Suppressor macrophage treated with lipopolysaccharide for 1 hour (primary cell): ENCODE measurements around the gene BABAM2.

Experiments used
- DNase-seq, 3 donors: peaks; one replicate each; pipeline ENCODE4 v3.0.0-alpha.2; 2020 to 2022

BABAM2 gene

GRCh38 chr2:28172114-28172898 is 281.8 kb downstream of the BABAM2 start:
- no peak for DNase-seq

DNA sequence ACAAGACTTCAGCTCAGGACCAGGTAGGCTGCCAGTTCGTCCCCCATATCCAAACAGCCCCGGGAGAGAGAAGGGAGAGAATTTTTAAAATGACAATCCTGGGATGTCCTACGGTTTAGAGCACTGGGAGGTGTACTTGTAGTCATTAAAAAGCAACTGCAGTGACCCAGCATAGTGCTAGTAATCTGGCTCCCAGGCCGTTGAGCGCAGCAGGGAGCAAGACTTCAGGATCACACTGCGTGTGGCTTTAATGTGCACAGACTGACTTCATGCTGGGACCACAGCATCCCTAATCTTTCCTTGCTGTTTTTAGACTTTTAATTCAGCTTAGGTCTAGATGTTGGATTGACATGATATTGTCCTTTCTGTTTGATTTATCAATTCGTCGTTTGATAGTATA is 282.8 kb downstream of the BABAM2 start:
- DNase-seq: no peak

GRCh38 chr2:28174211-28174610 is 283.7 kb downstream of the BABAM2 start:
- no peak for DNase-seq

- DNase-seq: no peak
These were observed 284.5 kb downstream of the BABAM2 start for GRCh38 chr2:28175028-28175427.

DNA sequence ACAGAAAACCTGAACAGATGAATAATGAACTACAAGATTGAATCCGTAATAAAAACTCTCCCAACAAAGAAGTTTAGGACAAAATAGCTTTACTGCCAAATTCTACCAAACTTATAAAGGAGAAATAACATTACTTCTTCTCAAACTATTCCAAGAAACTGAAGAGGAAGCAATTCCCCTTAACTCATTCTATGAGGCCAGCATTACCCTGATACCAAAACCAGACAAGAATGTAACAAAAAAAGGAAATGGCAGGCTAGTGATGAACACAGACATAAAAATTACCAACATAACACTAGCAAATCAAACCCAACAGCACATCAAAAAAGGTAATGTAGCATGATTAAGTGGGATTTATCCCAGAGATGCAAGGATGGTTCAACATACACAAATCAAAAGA is 288.4 kb downstream of the BABAM2 start:
- DNase-seq: peak in 2 of 3 donors; percentile 7 to 22

- DNase-seq: no peak
These were observed 291.3 kb downstream of the BABAM2 start for GRCh38 chr2:28181801-28182200.

DNA sequence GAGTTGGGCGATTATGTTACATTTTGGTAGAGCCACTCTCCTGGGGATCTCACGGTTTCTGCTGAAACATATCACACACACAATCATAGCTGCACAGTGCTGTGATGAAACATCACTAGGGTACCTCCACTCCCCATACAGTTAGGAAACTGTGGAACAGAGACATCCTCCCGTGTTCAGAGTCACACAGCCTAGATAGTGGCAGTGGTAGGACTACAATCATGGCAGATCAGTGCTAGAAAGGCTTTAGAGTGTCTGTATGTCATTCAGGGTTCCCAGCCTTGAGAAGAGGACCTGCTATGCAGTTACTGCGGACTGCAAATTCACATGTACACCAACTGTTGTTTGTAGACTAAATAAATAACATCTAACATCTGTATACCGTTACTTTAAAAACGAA is 291.8 kb downstream of the BABAM2 start:
- DNase-seq: no peak

GRCh38 chr2:28185153-28185552 is 294.6 kb downstream of the BABAM2 start:
- no peak for DNase-seq

GRCh38 chr2:28185891-28186290 is 295.4 kb downstream of the BABAM2 start:
- DNase-seq: peak in 1 of 3 donors; percentile 33

DNA sequence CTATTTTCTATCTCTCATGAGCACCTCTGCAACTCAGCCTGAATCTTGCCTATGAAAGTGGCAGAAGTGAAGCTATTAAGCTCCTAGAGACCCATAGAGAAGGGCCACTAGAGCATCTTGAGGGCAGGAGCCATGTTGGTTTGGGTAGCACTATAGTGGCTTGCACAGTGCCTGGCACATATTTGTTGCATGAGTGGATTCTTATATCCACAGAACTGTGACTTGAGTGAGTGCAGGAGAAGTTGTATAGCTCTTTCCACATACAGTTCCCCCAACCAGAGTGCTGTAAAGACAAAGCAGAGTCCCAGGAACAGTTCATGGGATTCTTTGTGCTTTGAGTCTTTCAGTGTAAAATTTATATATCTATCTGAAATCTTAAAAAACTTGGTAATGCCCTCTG is 296.7 kb downstream of the BABAM2 start:
- DNase-seq: no peak

DNA sequence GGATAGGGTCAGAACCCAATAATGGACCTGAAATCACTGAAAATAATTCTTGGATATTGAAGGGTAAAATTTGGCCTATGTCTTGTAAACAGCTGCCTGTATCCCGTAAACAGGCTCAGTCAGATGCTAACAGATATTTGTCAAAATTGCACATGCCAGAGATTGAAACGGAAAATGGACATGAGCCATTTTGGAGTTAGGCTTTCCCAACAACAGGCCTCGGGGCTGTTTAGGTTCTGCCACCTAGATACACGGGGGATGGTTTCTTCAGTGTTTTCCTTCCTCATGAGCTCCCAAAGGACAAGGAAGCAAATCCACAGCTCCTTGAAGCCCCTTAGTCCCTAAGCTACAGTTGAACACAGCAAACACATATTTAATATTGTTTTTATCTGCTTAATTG is 297.9 kb downstream of the BABAM2 start:
- no peak for DNase-seq

- DNase-seq: peak; percentile 7 to 25 (median 8)
These were observed 303.3 kb downstream of the BABAM2 start for GRCh38 chr2:28193630-28194403.

GRCh38 chr2:28199995-28200679 is 309.6 kb downstream of the BABAM2 start:
- DNase-seq: no peak

GRCh38 chr2:28201671-28202180 is 311.2 kb downstream of the BABAM2 start:
- no peak for DNase-seq

DNA sequence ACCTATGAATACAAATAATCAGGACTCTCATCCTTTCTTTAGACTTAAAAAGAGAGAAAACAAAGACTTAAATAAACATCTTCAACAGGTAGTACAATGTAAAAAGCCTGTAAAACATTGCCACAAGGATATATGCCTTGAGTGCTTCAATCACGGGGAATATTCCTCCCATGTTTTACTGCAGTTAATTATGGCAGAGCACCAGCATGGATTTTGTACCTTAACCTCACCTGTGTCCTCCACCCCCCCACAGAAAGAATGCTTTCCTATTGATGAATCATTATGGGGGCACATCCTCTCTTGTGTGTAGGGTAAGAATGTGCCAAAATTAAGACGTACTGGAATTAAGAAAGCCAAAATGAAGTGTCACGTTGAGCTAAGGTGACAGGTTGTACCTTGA is 312.2 kb downstream of the BABAM2 start:
- no peak for DNase-seq

DNA sequence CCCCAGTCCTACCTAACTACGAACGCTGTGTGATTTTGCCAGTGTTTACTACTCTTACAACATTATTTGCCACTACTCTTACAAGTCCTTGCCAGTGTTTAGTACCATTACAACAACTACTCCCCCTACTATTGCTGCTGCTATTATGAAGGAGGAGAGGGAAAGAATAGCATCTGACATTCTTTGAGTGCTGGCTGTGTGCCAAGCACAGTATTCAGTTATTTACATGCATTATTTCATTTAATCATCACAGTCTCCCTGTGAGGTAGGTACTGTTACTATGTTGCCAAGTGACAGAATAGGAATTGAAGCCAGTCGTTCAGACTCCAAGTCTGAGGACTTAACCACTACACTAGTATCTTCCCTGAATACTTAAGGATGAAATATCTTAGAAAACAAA is 316.2 kb downstream of the BABAM2 start:
- no peak for DNase-seq

GRCh38 chr2:28209261-28209691 is 318.7 kb downstream of the BABAM2 start:
- DNase-seq: no peak

DNA sequence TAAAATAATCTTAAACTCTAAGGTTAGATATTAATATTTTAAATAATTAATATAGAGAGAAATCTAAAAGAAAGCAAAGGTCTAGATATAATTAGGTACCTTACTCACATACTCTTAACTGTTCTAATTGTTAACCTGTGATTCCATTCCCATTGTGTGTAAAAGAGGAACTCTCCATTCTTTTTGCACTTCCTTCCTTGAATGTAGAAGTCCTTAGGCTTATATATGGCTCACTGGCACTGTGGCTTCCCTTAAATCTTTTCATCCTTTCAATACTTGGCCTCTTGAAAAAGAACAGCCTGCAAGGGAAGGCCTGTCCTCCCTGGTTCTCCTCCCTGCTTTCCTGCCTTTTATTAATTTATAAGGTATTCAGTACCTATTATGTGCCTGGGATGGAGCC is 319.3 kb downstream of the BABAM2 start:
- peak in 1 of 3 donors; percentile 35 for DNase-seq

DNA sequence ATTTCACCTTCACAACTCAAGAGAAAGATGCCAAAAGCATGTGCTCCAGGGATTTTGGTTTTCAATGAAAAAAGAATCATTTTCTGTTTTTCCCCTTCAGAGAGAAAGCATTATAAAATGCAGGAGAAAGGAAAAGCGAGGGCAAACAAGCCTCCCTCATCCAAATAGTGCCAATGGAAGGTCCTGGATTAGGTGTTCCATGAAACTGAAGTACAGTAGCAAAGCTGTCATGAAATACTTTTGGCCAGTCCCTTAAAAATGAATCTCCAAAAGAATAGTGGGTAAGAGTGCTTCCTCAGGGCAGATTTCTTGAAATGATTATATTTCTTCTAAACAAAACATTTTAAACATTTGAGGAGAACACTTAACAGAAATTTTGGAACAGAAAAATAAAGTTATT is 320.0 kb downstream of the BABAM2 start:
- DNase-seq: no peak

DNA sequence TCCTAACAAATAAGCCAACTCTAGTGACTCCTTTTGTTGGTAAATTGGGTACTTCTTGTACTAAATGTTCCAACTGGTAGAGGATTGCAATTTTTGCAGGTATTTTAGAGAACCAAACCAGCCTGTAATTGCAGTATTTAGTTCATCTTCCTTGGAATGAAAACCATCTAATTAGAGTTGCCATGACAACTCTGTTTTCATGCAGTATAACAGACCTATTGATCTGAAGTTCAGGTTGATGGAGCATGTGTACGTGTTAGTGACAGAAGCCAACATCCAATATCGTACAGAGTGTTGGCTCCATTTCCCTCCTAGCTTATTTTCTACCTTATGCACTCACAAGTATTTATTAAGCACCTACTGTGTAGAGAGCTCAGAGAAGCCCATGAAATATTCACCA is 325.8 kb downstream of the BABAM2 start:
- DNase-seq: no peak

DNA sequence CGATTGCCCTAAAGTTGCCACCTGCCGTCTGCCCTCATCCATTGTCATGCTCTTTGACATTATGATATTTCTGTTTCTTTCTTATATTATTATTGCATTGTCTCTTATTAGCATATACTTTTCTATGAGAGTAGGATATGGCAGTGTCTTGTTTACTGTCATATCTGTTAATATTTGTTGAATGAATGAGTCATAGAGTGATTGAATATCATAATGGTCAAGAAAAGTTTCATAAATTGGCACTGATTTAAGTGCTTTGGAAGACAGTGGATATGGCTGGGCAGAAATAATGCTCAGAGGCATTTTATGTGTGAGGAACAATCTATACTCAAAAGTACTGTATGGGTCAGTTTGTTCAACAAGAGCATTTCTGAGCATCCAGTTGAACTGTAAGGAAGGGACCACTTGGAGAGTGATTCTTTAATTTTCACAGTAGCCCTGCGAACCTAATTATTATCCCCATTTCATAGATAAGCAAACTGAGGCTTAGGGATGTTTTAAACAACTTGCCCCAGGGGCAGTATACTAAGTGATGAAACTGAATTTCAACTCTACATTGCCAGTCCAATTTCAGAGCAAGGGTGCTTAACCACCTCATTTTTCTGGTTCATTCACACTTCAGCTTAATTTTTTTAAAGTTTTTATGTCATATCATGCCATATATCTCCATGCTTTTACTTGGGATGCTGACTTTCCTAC is 326.7 kb downstream of the BABAM2 start:
- DNase-seq: no peak

- DNase-seq: no peak
These were observed 328.6 kb downstream of the BABAM2 start for GRCh38 chr2:28219138-28219537.
